Stimulated activated CD8-positive, alpha-beta memory T cell treated with anti-CD3 and anti-CD28 coated beads, Interleukin-7, amount 100 ng/mL, for 24 hours (primary cell): ENCODE measurements around the gene HOXA3.

Source experiments
- DNase-seq: peaks from one replicate; pipeline ENCODE4 v3.0.0-alpha.2; 2020; ENCODE audit warnings: low read depth

Gene HOXA3

DNA sequence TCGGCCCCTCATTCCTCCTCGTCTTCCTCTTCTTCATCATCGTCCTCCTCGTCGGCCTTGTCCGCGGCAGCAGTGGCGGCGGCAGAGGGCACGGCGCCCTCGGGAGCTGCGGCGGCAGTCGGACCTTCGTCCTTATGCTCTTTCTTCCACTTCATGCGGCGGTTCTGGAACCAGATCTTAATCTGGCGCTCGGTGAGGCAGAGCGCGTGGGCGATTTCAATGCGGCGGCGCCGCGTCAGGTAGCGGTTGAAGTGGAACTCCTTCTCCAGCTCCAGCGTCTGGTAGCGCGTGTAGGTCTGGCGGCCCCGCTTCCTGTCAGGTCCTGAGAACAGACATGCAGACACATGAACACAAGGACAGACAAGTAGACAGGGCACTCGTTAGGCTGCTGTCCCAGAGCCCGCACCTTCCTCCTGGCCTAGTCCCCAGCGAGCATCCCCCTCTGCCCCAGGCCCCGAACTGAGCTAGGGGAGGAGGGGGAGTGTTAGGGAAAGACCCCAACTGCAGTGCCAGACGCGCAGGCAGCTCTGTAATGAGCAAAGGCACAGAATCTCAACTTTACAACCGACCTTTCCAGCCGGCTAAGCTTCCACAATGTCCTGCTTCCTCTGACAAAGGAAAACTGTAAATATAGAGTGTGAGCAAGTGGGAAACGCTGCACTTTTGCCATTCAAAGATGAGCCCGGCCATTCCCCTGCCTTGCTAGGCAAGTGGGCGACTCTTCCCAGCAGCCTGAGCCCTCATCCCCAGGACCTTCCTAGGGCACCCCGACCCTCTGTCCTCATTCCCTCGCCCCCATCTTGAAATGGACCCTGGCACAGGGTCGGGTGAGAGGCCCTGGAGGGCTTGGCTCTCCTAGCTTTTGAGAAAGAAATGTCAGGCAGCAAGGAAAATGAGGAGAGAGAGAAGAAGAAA is 2.8 kb upstream of the HOXA3 start:
- DNase-seq: no peak

DNA sequence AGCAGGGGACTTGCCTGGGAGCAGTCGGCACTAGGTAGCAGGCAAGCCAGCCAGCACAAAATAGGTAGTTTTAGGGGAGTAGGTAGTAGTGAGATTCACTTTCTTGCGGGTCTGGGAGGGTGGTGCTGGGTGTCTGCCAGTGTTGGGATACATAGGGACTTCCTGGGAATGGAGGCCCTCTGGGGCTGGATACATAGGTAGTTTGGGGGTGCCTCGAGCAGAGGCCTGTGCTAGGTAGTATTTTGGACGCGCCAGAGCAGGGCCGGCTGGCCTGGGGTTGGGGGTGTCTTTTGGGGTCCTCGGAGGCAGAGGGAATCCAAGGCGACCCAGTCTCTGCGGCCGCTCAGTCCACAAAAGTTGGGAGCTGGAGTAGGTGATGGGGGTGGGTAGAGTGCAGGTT is 2.0 kb upstream of the HOXA3 start:
- no peak for DNase-seq

DNA sequence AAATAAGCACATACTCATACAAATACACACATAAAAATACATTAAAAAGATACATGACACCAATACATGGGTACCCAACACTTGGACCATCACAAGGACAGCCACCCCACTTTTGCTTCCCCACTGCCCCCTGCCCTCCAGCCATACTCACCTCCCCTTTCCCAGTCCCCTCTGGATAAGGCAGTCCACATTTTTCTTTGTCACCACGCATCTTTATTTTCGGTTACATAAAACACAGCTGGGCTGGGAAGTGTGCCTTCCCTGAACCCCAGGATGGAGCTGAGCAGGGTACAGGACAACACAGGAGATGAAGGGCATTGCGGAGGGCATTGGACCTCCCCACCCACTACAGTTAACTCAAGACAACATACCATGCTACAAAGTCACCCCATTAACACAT is 1.1 kb upstream of the HOXA3 start:
- DNase-seq: no peak

DNA sequence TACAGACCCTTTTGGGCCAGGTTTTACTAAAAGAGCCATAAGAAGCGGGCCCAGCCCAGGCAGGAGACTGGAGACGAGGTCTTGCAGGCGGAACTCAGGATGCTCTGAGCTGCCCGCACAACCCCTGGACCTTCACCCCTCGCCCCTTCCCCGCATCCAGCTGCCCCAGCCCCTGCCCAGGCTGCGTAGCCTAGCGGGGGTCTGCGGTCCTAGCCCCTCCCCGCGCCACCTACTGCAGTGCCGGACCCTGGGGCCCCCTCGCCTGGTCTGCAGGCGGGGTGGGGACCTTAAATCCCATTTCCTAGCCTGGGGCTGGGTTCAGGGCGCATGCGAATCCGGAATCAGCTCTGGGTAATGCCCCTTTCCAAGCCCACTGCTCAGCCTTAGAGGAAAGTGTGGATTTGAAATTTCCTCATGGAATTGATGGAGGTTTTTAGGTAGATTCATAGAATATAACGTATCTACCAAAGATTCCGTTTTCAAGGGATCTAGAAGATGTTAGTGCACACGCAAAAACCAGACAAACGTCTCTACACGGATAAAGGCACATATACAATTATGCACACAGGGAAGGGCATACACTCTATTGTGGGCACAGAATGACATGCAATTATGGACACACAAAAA is 546 bp upstream of the HOXA3 start:
- no peak for DNase-seq

DNA sequence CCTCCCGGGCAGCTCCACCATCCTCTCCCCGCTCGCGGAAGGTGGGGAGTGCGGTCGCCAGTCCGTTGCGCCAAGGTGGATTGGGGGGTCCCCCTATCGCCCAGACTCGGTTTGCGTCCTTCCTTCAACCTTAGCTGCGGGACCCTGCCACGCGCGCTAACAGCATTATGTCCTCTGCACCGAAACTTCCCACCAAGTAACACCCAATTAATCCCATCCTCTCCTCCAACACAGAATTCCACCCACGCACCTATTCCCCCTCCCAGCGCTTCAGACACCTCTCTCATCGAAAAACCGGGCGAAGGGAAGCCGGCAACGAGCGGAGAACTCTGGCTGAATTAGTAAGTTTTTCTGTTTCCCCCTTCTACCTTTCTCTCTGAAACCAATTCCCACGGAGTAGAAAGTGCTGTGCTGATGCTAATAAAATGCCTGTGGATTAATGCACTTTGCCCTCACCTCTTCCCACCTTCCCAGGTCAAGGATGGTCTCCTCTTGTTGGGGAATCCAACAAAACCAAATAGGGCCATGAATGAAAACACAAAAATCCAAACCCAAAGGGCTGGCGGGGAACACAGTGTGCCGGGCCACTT is 947 bp downstream of the HOXA3 start:
- DNase-seq: no peak

DNA sequence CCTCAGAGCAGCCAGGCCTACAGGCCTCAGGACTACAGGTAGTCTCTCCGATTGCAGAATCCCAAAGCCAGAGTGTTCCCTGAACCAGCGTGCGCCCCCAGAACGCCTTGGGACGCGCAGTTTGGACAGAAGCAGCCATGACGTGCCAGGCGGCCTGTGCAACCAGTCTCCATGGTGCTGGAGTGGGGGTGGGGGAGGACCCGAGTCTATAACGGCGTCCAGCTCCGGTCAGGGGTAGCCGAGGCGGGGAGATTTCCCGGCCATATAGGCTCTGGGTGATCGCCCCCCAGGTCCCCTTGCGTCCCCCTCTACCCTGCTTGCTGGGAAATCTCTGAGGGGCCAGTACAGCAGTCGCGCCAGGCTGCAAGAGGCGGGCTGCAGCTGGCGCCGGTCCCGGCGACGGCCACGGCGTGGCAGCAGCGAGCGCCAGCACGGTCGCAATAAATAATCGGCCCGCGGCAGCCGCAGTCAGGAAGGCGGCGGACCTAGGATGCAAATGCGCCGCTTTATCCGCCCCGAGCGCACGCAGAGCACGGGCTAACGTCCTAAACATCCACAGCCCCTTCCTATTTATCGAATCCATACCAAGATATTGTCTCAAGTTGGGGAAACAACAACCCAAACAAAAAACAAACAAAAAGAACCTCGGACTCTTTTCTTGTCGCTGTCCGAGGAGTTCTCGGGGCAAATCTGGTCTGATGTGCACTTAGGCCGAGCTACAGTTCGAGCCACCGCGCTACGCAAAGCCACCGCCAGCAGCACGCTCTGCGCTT is 1.6 kb downstream of the HOXA3 start:
- DNase-seq: no peak

DNA sequence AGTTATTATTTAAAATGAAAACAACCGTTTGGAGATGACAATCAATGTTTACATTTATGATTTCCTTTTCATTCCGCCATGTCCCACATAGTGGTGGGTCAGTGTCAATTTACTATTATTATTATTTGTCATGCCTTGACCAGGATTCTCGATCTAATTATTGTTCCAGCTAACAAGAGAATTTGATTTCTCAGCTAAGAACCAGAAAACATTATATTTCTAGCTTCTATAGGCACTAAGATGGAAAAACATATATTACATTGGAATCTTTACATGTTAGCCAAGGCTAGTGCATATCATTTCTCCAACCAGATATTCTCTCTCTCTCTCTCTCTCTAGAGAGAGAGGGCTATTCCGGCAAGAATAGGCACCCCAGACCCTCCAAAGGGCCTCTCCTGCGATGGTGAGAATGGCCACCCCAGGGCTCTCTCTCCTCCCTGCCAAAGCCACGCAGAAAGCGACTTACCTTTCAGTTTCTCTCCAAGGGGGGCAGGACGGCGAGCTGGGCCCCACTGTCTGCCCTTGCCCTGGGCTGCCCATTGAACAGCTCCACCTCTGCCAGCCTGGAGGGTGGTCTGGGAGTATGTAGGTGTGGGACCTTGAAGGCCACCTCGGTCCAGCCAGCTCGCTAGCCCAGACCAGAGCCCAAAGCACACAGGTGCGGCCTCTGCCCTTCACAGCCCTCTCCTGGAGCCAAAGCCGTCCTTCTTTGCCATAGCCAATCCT is 2.4 kb downstream of the HOXA3 start:
- DNase-seq: no peak

DNA sequence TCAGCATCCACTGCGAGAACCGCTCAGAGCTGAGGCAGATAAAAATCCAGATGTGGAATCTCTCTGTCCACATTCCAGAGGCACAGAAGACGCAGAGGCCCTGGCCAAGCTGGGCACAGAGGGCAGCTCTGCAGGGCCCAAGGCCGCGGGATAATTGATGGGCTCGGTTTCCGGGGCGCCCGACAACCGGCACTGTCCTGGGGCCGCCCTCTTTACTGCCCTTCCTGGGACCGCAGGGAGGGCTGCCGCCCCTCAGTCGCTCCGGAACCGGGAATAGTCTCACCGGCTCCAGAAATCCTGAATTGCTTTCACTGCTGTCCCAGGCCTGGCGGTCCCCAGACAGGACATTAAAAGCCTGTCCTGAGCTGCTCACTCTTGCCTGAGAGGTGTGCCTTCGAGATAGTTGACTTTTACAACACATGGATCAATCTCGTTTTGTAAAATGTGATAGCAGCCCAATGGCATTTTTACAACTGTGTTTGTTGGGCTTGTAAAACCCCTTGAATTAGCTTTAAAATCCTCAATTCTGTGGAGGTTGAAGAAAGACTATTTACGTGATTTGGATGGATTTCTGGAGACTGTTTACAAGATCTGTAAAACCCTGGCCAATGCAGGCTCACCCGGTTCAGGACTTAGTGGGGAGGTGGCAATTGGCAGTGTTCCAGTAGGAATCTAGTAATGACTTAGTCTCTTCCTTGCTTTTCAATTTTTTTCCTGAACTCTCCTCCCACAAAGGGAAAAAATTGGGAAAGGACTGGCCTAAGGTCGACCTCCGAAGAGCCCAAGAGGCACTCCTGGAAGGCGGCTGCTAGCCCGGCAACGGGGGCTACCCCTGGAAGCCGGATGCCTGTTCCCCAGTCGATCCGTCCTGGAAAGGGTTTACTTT is 3.4 kb downstream of the HOXA3 start:
- DNase-seq: no peak

DNA sequence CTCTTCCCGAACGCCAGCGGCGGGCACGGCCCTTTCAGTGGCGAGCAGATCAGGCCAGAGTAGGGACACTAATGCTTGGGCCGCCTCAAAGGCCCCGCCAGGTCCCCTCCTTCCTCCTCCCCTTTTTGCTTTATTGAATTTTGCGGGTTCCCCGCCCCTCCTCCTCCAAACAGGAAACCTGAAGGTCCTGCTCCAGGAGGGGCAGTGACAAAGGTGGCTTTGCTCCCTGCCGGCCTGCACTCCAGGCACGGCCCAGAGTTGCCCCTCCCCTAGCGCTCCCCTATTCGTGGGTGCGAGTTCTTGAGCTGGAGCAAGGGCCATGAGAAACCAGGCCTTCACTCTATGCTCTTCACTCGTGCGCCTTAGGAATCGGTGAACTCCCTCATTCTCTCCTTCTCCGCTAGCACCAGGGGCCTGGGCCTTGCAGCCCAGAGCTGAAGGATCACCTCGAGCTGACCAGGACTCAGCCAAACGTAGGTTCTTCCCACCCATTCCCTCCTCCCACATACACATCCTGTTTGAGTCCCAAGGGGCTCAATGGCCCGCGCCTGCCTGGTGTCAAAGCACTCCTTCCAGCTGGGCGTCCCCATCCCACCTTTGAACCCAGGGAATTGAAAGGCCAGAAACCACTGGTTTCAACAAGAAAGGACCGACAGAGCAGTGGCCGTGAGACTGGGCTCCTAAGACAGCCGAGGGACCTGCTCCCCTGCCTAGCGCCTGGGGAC is 4.2 kb downstream of the HOXA3 start:
- no peak for DNase-seq

DNA sequence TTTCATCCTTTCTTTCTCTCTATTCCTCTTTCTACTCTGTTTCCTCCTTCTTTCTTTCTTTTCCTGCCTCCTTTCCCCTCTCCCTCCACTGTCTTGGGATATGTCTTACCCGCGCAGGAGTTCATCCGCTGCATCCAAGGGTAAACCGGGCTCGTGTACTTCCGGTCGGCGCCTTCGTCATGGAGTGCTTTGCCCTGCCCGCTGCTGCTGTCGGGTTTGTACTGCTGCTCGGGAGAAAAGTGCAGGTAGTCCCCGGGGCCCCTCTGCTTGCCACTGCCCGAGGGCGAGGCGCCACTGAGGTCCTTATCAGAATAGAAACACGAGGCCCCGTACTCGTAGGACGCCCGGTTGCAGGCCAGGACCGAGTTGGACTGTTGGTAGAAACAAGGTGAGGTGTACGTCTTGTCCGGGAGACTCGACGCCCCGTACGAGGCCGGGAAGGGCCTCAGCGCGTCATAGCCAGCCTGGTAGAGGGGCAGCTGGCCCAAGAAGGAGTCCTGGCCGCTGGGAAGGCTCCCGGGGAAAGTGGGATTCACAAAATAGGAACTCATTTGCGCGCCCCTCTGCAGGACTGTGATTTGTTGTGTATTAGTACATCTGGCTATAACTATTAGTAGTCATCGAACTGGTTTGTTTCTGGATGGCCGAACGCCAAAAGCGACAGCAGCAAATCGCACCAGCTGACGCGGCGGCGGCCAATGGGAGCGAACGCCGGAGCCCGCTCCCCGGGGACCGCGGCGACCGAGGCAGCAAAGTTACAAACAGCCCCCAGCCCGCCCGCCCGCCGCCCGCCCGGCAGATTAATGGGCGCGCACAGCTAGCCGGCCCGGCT is 5.0 kb downstream of the HOXA3 start, which contains the start of gene HOXA6:
Gene HOXA6 (minus strand): TSS at position 576 of the 832 bp plus-strand sequence. CDS start 25 bp downstream, at position 551.
- no peak for DNase-seq

DNA sequence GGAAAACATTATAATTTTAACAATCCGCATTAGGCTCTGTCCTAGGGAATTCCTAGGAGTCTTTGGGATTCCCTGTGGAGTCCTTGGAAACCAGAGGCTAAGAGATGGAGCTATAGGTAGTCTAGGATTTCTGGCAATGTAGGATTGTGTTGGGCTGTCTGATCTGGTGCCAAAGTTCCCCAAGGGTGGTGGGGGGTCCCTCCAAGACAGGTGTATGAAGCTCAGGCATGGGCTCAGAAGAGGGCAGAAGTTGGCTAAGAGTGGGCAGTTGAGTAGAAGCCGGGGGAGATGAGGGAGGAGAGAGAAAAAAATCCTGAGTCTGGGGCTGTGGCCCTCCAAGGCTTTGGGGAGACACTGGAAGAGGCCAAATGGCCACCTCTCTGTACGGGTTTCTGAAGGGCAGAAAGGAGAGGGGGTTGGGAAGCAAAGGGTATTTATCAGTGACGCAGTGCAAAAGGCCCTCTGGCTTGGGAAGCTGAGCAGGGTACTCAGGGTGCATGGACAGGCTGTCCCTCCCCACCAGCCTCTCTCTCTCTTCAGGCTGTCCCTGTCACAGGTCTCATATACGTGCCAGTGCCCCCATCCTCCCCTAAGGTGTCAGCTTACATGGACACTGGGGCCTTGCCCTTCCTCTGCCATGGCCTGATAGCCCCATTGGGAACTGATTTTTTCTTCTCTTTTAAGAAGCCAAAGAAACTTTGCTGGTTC is 5.7 kb downstream of the HOXA3 start:
- no peak for DNase-seq

DNA sequence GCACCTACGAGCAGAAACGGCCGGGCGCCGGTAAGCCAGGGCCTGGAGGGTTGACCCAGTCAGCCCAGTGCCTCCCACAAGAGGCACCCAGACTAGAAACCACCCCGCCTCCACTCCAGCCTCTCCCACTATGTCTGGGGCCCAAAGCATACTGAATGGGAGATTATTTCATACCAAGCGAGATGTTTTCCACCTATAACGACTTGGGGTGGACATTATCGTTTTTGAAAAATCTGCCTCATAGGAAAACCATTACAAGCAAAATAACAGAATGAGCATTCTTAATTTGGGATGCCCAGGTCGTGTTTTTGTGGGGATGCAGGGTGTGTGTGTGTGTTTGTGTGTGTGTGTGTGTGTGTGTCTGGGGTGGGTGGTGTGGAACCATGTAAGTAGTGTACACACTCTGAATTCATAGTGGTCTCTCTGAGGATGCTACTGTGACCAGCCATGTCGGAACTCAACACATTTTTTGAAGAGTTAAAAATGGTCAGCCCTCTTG is 6.4 kb downstream of the HOXA3 start:
- no peak for DNase-seq

DNA sequence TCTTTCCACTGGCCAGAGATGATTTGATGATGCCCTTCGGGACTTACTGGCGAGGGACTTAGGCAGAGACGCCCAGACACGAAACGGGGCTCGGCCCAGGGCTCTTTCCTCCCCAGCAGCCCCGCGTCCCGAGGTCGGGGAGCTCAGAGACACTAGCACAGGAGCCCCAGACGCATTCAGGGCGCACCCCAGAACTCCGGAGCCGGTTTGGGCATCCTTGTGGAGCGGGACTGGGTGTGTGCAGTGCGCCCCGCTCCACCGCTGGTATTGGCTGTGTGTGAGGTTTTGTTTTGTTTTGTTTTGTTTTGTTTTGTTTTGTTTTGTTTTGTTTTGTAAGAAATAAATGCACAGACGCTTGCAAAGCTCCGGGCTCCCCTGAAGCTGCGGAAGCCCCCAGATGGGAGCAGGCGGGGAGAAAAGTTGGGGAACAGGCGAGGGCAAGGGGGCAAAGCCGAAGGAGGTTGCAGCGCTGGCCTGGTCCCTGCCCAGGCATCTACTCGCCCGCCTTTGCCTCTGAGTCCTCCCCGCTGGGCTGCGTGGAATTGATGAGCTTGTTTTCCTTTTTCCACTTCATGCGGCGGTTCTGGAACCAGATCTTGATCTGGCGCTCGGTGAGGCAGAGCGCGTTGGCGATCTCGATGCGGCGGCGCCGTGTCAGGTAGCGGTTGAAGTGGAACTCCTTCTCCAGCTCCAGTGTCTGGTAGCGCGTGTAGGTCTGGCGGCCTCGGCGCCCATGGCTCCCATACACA is 7.0 kb downstream of the HOXA3 start:
- DNase-seq: no peak

DNA sequence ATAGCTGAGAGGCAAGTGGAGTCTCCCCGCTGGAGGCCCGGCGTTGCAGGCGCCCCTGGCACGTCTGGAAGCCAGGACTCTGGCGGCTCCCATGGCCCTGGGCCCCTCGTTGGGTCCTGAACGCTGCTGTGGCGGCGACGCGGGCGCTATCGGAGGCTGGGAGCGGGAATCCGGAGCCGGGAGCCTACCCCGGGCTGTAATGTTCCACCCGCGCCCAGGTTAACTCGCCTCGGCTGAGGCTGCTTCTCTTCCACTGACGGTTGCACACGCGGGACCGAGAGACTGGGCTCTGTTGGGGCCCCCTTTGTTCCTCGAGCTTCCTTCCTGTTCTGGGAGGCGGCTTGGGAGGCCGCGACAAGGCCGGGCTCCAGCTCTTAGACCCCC is 7.6 kb downstream of the HOXA3 start:
- no peak for DNase-seq

DNA sequence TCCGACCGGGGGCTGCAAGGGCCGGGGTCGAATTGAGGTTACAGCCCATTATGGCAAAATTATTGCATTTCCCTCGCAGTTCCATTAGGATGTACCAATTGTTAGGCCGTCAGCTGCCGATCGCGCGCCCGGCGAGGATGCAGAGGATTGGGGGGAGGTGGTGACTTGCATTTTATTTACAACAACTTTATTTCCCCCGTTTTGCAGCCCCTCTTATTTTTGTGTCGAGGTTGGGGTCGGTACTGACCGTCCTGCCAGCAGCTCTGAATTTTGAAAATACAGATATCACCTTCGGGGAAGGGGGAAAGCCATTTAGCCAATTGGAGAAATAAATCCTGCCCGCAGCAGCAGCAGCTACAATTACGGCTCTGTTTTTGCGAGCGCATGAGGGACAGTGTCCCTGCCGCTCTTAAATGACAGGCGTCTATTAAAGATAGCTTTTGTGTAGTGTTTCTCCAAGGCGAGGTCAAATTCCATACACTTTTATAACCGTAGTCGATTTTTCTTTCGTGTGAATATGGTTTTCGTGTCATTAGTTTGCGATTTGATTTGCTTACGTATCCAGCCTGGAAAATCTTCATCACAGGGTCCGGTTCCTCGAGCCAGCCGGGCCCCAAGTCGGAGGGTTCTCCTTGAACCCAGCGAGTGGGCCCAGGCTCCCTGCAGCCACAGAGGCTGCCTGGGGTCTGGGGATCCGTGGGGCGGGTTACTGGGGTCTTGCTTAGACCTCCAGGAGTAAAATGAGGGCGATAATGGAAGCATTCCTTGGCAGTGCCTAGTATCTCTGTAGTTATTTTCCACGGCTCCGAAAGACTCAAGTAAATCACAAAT is 8.2 kb downstream of the HOXA3 start:
- DNase-seq: no peak
